HCT116 (cell line): ENCODE results near the gene ADAT3.
A peak's percentile ranks its signal among the peaks of the same experiment; 100 is the strongest.

Experiments
- CTCF ChIP-seq, 3 experiments: fragments of 200-600 bp in 1 of 3; sonication (generic) in 1 of 3; IDR thresholded peaks in 2 of 3; conservative IDR thresholded peaks in 1 of 3; 2 replicates each; pipeline ENCODE4 v1.5.1; 2012 to 2017; ENCODE audit warnings: low read depth in 2 of 3, low read length in 2 of 3, antibody characterized with exemption in 1 of 3, borderline replicate concordance in 1 of 3, control low read depth in 1 of 3, mild to moderate bottlenecking in 1 of 3, mixed read lengths in 1 of 3, mixed run types in 1 of 3, moderate library complexity in 1 of 3; ENCODE audit not compliant: insufficient read depth in 1 of 3
- POLR2A ChIP-seq: IDR thresholded peaks from 2 replicates; pipeline ENCODE4 v1.7.0; 2011; ENCODE audit warnings: borderline replicate concordance; ENCODE audit not compliant: insufficient read depth, insufficient read length; ENCODE audit errors: extremely low read depth
- POLR2AphosphoS5 ChIP-seq: IDR thresholded peaks from 2 replicates; pipeline ENCODE4 v1.6.1; 2011; ENCODE audit warnings: mild to moderate bottlenecking, low read depth, low read length, moderate library complexity
- YY1 ChIP-seq: IDR thresholded peaks from 2 replicates; pipeline ENCODE4 v1.6.1; 2011; ENCODE audit warnings: low read length, low read depth, moderate library complexity, mild to moderate bottlenecking; ENCODE audit not compliant: insufficient replicate concordance; ENCODE audit errors: extremely low read depth

GRCh38 chr19:1856698-1857603 is 48.2 kb upstream of the ADAT3 start:
- TF ChIP-seq CTCF (IDR thresholded peaks at IDR 0.05 in 2 of 3, conservative IDR thresholded peaks at IDR 0.05 in 1 of 3; ENCODE audit: borderline replicate concordance in 1 of 3, insufficient read depth in 1 of 3, low read depth in 2 of 3, low read length in 2 of 3) (no peak), POLR2A (no peak), POLR2AphosphoS5 (no peak), YY1 (peak; percentile 28)
